ENCODE data around the gene MIER1.
"Not testable (repeated sequence)": the region's sequence is repeated elsewhere in the genome, so short reads cannot be mapped to it uniquely, and the experiment has no call there.

MIER1 gene

DNA sequence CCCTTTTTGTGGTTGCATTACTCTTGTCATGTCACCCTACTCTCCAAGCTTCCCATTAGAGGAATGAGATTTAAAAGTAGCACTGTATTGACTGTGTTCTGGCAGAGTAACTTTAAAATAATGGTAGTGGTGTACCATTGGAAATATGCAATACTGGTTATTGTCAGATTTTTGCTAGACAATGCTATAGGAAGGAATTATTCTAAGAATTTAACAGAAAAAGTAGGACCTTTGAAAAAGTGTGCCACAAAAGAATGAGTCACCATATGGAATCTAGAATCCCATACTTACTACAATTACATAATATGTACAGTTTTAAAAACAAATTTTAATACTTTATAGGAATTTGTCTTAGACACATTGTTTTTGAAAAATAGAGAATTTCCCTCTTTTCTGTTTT, 13.8 kb downstream of the MIER1 start:
- peak; percentile 15 to 24 for DNase-seq

DNA sequence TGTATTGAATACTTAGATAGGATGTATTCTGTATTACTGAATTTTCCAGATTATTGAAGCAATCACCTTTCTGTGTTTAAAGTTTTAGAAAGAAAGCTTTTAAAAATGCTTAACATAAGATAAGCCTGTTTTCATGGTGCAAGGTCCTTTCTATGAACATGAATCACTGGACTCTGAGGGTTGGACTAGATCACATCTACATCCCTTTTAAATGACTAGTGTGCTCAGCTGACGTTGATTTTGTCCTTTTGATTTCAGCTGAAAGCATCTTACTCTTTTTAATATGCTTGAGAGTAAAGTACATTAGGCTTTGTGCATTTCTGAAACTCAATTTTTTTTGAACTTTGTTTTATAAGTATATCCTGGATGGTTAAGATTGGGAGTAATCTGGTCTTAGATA, 16.2 kb downstream of the MIER1 start:
- DNase-seq = no peak

DNA sequence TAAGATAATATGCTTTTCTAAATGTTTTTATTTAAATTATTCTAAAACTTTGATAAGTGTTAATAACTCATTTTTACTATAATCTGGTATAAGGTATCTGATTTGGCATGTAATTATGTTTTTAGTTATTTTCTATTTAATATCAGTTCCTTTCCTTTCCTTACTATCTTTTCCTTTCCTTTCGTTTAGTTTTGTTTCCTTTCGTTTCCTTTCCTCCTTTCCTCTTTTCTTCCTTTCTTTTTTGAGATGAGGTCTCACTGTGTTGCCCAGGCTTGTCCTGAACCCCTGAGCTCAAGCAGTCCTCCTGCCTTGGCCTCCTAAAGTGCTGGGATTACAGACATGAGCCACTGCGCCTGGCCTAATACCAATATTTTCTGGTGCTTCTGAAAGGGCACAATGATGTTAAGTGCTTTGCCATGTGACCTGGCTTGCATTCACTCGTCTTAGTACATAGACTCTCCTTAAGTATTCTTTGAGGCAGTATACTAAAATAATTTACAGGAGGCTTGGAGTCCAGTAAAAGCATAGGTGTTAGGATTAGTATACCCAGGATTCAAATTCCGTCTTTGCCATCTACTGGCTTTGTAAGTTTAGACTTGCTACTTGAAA, 18.7 kb downstream of the MIER1 start:
- no peak for DNase-seq

DNA sequence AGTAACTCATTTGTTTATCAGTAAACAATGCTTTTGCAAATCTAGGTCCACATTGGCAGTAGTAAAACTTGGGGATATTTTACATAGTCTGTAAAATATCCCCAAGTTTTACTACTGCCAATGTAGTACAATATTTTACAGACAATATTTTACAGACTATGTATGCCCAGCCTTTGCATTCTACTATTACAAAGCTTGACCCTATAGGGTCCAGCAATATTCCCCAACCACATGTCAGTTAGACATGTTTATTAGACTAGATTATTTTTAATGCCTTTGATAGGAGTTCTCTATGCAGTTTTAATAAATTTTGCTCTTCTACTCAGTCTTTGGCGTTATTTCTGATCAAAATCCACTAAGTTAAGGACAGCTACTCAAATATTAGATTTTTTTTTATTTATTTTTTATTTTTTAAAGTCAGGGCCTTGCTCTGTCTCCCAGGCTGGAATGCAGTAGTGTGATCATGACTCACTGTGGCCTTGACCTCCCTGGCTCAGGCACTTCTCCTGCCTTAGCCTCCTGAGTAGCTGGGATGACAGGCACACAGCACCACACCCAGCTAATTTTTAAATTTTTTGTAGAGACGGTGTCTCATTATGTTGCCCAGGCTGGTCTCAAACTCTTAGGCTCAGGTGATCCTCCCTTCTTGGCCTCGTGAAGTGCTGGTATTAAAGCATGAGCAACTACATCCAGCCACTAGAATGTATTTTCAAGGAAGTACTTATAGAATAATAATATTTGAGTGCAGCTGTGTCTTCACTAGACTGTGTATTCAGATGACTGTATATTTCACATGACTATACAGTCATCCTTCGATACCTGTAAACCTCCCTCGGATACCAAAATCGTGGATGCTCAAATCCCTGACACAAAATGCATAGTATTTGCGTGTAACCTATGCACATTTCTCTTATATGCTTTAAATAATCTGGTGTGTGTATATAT, 19.8 kb downstream of the MIER1 start:
- DNase-seq = peak in 1 of 2 donors; percentile 57

DNA sequence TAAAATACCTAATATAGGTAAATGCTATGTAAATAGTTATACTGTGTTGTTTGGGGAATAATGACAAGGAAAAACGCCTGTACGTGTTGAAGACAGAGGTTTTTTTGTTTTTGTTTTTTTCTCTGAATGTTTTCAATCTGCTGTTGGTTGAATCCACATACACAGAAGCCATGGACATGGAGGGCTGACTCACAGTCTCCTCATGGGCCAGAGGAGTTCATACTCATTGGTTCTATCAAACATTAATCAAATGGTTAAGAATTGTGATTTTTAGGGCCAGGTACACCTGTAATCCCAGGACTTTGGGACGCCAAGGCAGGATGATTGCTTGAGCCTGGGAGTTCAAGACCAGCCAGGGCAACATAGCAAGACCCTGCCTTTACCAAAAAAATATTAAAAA, 20.5 kb downstream of the MIER1 start:
- DNase-seq = no peak

DNA sequence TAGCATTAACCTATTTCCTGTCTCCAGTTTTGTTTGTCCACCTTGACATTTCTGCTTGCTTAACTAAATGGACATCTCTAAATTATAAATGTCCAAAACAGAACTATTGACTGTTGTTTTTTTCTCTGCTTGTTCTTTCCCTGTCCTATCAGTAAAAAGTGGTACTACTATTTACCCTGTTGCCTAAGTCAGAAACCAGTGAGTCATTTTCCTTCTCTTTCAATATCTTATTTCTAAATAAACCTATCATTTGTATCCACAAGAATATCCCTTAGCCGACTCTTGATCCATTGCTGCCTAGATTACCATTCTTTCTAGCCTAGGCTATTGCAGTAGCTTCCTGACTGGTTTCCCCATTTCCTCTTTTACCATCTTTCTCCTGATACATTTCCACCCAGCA, 22.5 kb downstream of the MIER1 start:
- DNase-seq = peak in 1 of 2 donors; percentile 25

DNA sequence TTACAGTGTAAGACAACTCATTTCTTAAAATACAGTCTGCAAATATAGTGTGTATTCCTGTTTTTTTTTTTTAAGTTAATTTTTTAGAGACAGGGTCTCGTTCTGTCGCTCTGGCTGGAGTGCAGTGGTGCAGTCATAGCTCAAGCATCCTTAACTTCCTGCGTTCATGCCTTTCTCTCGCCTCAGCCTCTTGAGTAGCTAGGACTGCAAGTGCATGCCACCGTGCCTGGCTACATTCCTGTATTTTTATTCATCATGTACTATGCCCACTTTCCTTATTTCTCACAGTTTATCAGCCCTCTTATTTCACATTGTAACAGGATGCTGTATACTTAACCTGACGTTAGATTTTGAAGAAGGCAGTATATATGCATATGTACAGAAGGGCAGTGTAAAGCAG, 26.7 kb downstream of the MIER1 start:
- DNase-seq = no peak

DNA sequence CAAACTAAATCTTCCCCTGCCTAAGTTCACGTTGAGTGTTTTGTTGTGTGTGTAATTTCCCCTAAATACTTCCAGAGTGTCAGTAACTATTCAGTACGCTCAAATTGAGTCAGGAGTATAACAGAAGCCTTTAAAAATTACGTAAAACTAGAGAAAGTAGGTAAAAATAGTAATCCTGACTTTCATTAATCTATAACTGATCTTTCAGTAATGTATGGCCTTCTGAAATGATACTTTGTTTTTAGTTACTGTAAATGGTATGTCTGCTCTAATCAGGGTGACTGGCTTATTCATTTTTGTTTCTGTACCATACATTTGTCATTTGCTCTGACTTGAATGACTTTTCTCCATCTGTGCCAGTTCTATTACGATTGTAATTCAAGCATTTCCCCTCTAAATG, 29.4 kb downstream of the MIER1 start:
- no peak for DNase-seq

DNA sequence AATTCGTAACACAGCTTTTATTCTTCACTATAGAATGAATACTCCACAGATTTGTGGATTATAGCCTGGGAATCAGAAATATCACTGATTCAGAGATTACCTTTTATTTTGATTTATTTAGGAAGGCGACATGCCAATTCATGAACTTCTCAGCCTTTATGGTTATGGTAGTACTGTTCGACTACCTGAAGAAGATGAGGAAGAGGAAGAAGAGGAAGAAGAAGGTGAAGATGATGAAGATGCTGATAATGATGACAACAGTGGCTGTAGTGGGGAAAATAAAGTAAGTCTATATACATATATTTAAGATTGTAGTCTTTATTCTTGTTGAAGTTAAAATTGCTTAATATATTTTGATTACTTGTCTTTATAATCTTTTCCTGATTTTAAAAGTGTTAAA, 33.1 kb downstream of the MIER1 start:
- DNase-seq = no peak

DNA sequence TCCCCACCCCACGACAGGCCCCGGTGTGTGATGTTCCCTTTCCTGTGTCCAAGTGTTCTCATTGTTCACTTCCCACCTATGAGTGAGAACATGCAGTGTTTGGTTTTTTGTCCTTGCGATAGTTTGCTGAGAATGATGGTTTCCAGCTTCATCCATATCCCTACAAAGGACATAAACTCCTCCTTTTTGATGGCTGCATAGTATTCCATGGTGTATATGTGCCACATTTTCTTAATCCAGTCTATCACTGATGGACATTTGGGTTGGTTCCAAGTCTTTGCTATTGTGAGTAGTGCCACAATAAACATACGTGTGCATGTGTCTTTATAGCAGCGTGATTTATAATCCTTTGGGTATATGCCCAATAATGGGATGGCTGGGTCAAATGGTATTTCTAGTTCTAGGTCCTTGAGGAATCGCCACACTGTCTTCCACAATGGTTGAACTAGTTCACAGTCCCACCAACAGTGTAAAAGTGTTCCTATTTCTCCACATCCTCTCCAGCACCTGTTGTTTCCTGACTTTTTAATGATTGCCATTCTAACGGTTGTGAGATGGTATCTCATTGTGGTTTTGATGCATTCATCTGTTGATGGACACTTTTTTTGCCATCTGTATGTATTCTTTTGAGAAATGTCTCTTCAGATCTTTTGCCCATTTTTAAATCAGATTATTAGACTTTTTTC, 41.5 kb downstream of the MIER1 start:
- not testable (repeated sequence) for DNase-seq

DNA sequence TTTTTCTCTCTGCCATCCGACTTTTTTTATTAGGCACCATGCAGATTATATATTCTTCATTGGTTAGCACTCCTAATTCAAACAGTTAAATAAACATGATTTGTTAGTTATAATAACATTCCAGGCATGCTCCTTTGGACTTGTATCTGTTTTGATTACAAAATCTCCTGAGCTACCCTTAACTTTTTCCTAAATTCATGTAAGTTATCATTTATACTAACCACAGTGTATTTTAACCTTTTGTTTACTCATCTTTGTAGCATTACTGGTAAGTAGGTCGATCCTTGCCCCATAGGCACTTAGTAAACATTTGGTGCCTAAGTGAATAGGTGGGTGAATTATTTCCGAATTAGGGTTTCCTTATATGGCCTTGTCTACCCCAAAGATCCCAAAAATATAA, 43.8 kb downstream of the MIER1 start:
- DNase-seq = no peak

DNA sequence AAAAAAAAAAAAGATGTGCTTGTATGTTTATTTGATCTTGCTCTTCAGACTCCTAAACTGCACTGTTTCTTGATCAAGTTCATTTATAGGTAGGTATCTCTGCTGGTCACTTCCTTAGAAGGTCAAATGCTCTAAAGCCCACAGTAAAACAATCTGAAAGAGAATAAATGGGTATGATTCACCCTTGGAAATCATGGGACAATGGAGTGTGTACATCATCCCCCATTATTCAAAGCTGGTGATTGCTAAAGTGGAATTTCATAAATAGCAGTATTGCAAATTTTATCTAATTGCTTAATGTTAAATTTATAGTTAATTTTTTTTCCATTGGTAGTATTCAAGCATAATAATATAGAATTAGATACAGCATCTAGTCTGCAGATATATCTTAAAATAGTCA, 53.4 kb downstream of the MIER1 start:
- peak; percentile 16 to 34 for DNase-seq

DNA sequence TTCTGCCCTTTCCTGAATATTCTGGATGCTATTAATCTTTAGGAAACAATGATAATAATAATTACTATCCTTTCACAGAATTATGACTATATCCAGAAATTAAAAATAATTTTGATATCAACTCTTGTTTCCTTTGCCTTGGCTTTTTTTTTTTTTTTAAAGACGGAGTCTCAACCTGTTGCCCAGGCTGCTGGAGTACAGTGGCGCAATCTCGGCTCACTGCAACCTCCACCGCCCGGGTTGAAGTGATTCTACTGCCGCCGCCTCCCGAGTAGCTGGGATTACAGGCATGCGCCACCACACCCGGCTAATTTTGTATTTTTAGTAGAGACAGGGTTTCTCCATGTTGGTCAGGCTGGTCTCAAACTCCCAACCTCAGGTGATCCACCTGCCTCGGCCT, 54.8 kb downstream of the MIER1 start:
- DNase-seq = not testable (repeated sequence)

DNA sequence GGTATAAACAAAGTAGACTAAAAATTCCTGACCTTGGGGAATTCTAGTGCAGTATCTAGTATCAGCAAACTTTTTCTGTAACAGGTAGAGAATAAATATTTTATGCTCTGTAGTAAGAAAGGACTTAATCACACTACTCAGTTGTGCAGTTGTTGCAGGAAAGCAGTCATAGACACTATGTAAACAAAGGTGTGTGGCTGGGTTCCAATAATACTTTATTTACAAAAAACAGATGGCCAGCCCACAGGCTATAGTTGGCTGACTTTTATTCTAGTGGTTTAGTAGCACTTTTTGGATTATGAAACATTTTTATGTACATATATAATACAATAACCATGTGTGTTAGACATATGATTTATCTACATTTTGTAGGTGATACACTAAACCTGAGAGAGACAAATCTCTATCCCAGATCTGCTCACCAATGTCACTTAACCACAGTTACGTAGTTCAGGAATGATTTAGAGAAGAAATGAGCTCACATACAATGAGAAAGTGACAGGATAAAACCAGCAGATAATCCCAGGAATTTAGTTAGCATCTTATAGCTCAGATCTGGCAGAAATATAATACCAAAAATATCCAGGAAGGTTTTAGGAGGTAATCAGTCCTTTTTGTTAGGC, 56.1 kb downstream of the MIER1 start:
- DNase-seq = no peak

DNA sequence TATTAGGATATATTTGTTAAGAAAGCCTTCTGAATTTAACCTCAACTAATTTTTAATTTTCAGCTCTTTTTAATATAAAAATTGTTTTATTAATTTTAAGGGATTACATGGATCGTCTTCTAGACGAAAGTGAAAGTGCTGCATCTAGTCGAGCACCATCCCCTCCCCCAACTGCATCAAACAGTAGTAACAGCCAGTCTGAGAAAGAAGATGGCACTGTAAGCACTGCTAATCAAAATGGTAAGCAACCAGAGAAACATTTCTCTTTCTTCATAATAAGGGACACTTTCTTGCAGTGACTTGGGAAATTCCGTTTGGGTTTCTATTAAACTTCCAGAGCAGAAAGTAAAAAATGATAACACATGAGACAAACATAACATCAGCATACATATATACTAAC, 56.9 kb downstream of the MIER1 start:
- no peak for DNase-seq

DNA sequence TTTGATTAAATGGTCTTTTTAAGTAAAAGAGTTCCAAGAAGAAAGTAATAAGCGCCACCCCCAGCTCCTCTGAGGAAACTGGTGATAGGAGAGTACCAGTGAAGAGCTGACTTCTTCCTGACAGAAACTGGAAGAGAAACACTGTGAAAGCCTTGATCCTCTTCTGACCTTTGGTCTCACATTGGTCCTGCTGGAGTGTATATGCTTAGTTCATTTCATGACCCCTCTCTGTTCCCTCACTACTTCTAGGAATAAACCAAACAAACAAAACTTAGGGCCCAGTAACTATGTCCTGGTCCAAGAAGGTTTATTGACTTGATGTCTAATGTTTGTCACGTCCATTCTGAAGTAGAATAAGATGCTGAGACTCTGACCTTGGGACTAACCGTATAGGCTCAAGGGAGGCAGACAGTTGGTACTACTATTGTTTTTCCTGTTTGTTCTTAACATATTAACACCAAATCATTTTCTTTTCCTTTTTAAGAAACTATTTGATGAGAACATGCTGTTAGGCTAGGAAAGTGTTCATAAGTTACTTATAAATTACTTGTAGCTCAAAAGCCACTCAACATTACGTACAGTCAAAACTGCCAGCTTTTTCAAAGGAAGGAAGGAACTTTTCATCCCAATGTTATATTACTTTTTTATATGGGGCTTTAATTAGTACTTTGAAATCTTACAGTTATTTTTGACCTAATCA, 57.9 kb downstream of the MIER1 start:
- DNase-seq = no peak

DNA sequence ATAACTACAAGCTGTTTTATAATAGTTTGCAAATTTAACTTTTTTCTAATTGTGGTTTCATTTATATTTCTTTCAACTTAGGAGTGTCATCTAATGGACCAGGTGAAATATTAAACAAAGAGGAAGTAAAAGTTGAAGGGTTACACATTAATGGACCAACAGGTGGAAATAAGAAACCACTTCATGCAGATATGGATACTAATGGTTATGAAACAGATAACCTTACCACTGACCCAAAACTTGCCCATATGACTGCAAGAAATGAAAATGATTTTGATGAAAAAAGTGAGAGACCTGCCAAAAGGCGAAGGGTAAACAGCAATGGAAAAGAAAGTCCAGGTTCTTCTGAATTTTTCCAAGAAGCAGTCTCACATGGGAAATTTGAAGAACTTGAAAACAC, 59.7 kb downstream of the MIER1 start:
- DNase-seq = no peak

DNA sequence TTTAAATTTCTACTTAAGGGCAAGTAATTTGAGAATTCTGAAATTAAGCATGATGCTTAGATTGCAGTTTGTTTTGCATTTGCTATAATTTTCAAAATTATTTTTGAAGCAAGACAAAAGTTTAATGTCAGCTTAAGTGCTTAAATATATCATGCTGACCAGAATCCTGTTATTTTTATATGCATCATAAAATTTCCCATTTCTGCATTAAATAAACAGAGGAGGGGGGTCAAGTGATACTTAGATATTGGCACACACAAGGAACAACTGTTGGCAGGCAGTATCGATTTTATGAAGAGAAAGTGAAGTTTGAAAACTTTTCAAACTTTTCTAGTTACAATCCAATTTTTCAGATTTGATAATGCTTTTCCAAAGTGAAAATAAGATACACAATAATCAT, 61.0 kb downstream of the MIER1 start:
- DNase-seq = no peak

DNA sequence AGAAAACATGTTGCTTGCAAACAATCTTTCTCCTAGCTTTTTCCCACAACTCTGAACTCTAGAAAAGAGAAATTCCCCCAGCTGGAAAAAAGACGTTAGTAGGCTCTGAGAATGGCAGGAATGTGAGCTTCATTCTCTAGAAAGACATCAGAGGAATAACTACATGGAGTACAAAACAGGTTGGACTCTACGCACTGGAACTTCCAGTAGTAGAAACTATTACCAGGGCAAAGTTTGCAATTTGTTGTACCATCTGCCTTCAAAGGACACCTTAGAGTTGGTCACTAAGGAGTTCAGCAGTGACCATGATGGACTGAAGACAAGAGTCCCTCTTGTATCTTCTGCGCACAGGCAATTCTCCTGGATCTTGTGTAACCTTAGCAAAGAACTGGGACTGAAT, 68.3 kb downstream of the MIER1 start:
- no peak for DNase-seq

DNA sequence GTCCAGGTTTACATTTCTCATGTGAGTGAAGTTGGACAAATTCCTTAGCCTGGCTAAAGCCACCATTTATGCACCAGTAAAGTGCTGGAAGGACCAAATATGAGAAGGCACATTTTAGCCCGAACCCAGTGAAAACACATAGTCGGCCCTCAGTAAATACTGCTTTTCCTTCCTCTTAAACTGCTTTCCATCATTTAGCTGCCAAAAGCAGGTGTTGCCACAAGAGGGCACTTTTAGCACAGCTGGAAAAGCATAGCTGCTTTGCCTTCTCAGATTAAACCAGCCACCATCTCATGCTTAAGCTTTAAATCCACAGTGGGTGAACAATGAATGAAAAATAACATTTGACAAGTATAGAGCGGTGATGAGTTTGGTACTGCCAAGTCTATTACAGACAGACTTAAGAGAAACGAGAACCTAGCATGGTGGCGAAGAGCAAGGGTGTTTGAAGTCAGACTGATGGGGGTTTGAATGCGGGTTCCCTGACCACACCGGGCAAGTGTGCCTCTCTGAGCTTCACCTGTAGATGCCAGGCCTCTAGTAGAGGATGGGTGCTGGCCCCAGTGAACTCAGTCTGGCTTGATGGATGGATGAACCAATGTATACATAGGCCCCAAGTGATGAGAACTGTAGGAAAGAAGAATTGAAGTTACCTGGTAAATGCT, 71.4 kb downstream of the MIER1 start:
- peak; percentile 62 to 63 for DNase-seq

DNA sequence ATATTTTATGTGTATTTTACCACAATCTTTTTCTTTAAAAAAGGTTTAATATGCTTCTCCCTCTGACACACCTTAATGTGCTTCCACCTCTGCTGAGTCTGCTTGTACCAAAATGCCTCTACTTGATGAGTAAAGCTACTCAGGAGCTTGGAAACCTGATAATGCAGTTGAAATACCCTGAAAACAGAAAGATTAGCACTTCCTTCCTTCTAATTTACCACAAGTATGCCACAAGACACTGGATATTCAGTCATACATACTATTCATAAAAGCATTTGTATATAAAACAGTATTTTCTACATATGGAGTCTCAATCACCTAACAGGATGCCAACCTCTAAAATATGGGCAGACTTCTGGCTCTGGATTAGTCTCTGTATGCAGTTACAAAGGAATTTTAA, 74.2 kb downstream of the MIER1 start:
- DNase-seq = no peak

All from inflammatory macrophage (primary cell).